ENCODE measurements around the gene GRK4. TPM values are rescaled to one million over a fixed set of nuclear protein-coding genes. Genes with fewer than 3 reads are reported as not detected.

Gene GRK4
- total RNA-seq, 1 donor from 2014 or later = 2.1 TPM

DNA sequence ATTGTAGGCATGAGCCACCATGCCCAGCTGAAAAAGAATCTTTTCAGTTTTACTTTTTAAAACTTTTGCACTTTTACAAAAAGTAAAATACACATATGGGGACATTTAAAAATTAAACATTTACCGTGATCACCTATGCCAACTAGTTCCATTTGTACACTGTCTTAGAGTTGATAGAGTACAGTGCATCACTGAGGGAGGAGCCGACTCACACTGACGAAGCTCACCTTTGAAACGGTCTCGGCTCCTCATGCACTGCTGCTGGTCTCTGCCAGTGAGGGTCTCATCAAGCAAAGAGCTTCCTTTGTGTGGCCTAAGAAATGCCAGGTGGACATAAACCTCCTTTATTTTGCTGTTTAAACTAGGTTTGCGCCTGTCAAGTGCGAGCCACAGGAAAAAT lies 50.0 kb downstream of the GRK4 start:
- TF ChIP-seq, protein P1, sequence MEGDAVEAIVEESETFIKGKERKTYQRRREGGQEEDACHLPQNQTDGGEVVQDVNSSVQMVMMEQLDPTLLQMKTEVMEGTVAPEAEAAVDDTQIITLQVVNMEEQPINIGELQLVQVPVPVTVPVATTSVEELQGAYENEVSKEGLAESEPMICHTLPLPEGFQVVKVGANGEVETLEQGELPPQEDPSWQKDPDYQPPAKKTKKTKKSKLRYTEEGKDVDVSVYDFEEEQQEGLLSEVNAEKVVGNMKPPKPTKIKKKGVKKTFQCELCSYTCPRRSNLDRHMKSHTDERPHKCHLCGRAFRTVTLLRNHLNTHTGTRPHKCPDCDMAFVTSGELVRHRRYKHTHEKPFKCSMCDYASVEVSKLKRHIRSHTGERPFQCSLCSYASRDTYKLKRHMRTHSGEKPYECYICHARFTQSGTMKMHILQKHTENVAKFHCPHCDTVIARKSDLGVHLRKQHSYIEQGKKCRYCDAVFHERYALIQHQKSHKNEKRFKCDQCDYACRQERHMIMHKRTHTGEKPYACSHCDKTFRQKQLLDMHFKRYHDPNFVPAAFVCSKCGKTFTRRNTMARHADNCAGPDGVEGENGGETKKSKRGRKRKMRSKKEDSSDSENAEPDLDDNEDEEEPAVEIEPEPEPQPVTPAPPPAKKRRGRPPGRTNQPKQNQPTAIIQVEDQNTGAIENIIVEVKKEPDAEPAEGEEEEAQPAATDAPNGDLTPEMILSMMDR (IDR thresholded peaks at IDR 0.05) = no peak
- H3K4me3 Mint-ChIP-seq = no peak overlapping the region
- H3K4me1 Mint-ChIP-seq = no peaks in the 10 kb centered on the region
- no peak for ATAC-seq (ENCODE audit: low read depth)
- no peak overlapping the region for H3K27ac Mint-ChIP-seq
- no peaks in the 10 kb centered on the region for H3K36me3 Mint-ChIP-seq (ENCODE audit: low read depth)
- CTCF ChIA-PET = no interaction called here
- POLR2A ChIA-PET = no interaction called here
- intact Hi-C loops (cut with micrococcal nuclease) = no loop called here
- H3K27me3 Mint-ChIP-seq = peaks cover 5% of the 10 kb centered on the region
- no peaks in the 10 kb centered on the region for H3K9me3 Mint-ChIP-seq
- DNase-seq = no peak

DNA sequence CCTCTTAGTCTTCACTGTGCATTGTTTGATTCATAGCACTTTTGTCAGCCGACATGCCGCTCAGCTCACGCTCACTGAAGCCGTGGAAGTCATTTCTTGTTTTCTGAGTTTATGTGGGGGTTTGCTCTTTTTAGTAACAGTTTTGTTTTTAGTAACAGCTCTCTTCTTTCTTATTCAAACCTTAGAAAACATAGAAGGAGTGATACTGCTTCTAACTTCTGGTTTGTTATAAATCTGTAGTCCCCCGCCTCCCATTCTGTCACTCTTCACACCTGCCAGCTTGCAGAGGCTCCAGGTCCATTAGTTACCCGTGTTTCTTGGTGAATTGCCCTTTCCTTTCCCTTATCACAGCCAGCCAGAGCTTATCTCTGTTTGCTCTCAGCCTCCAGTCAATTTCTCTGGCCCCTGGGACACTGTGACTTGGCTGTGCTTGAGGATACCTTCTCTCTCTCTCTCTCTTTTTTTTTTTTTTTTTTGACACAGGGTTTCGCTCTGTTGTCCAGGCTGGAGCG lies 50.5 kb downstream of the GRK4 start:
- Mint-ChIP-seq H3K9me3 (no peaks in the 10 kb centered on the region), H3K27ac (no peak overlapping the region), H3K27me3 (peaks cover 5% of the 10 kb centered on the region), H3K4me3 (no peak overlapping the region), H3K4me1 (no peaks in the 10 kb centered on the region), H3K36me3 (ENCODE audit: low read depth) (no peaks in the 10 kb centered on the region)
- ATAC-seq (ENCODE audit: low read depth) (no peak), DNase-seq (no peak)
- intact Hi-C loops (cut with micrococcal nuclease) = no loop called here
- ChIA-PET CTCF (no interaction called here), POLR2A (no interaction called here)
- TF ChIP-seq, protein P1 (IDR thresholded peaks at IDR 0.05) = no peak

DNA sequence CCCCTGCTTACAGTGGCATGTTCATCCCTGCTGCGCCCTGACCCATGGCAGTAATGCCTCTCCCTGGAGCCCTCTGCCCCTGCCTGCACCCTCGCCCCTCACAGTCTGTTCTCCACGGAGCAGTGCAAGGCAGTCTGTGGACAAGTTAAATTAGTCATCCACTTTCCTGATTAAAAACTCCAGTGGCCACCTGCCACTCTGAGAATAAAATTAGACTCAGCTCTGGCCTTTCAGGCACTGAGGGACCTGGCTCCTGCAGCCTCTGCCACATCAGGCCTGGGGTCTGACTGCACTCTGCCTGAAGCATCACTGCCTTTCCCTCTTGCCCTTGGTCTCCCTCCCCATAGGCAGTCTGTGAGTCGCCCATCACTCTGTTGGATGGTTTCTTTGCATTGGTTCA lies 53.6 kb downstream of the GRK4 start:
- peaks cover 6% of the 10 kb centered on the region for H3K4me1 Mint-ChIP-seq
- no peaks in the 10 kb centered on the region for H3K36me3 Mint-ChIP-seq (ENCODE audit: low read depth)
- ChIA-PET CTCF (no interaction called here), POLR2A (no interaction called here)
- TF ChIP-seq, protein P1 (IDR thresholded peaks at IDR 0.05) = no peak
- intact Hi-C loops (cut with micrococcal nuclease) = no loop called here
- DNase-seq = no peak
- no peak for ATAC-seq (ENCODE audit: low read depth)
- H3K9me3 Mint-ChIP-seq = no peaks in the 10 kb centered on the region
- no peak overlapping the region for H3K27ac Mint-ChIP-seq
- peaks cover 10% of the 10 kb centered on the region for H3K27me3 Mint-ChIP-seq
- H3K4me3 Mint-ChIP-seq = no peak overlapping the region

DNA sequence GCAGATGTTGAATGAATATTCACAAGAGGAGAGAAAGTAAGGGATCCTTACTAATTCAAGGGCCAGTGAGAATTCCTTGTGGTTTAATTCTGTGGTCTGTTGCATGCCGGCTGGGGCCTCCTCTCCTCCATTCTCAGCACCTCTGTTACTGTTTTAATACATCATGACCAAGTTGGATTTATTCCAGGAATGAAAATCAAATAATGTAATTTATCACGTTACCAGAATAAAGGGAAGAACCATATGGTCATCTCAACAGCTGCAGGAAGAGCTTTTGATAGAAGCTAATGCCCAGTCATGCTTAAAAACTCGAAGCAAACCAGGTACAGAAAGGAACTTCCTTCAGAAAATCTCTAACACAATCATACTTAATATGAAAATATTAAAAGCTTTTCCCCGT lies 54.1 kb downstream of the GRK4 start:
- intact Hi-C loops (cut with micrococcal nuclease) = no loop called here
- DNase-seq (no peak), ATAC-seq (ENCODE audit: low read depth) (no peak)
- TF ChIP-seq, protein P1 (IDR thresholded peaks at IDR 0.05) = no peak
- no peak overlapping the region for H3K4me3 Mint-ChIP-seq
- CTCF ChIA-PET = no interaction called here
- no peak overlapping the region for H3K27ac Mint-ChIP-seq
- POLR2A ChIA-PET = interaction anchor here (0.7 kb wide), 1 partner anchor 71 kb away, joined by 4 read pairs; no protein-coding TSS in a partner anchor
- no peaks in the 10 kb centered on the region for H3K36me3 Mint-ChIP-seq (ENCODE audit: low read depth)
- peaks cover 10% of the 10 kb centered on the region for H3K27me3 Mint-ChIP-seq
- H3K4me1 Mint-ChIP-seq = peaks cover 6% of the 10 kb centered on the region
- no peaks in the 10 kb centered on the region for H3K9me3 Mint-ChIP-seq

DNA sequence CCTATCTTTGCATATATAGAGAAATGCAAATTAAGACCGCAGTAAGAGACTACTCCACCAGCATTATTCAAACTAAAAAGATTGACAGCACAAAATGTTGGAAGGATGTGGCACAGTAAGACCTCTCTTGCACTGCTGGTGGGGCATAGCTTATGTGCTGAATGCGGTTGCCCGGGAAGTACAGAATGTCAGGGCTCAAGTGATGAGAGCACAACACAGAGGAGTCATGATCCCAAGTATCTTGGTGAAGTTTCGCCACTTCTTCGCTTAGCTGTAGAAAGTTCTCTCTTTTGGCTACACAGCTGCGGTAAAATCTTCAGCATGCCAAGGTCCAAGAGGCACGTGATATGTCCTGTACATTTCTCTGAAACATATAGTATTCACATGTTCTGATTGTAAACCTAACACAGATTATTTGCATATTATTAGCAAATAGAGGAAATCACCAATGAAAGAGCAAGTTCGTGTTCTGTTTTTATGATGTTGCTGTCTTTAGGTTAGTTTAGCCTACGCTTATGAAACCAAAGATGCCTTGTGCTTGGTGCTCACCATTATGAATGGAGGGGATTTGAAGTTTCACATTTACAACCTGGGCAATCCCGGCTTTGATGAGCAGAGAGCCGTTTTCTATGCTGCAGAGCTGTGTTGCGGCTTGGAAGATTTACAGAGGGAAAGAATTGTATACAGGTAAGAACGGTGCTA lies 55.9 kb downstream of the GRK4 start:
- no peaks in the 10 kb centered on the region for H3K36me3 Mint-ChIP-seq (ENCODE audit: low read depth)
- H3K9me3 Mint-ChIP-seq = no peaks in the 10 kb centered on the region
- TF ChIP-seq, protein P1 (IDR thresholded peaks at IDR 0.05) = no peak
- H3K4me1 Mint-ChIP-seq = peaks cover 6% of the 10 kb centered on the region
- ATAC-seq (ENCODE audit: low read depth) (no peak), DNase-seq (no peak)
- peaks cover 10% of the 10 kb centered on the region for H3K27me3 Mint-ChIP-seq
- intact Hi-C loops (cut with micrococcal nuclease) = no loop called here
- no peak overlapping the region for H3K27ac Mint-ChIP-seq
- CTCF ChIA-PET = no interaction called here
- no peak overlapping the region for H3K4me3 Mint-ChIP-seq
- POLR2A ChIA-PET = no interaction called here
